HG03045 (cell line): Measurements from ENCODE around the gene DDO.
"Not testable (repeated sequence)": the region's sequence is repeated elsewhere in the genome, so short reads cannot be mapped to it uniquely, and the experiment has no call there.

Source experiments
- ATAC-seq: cut with Tn5 transposase; IDR thresholded peaks from one replicate; pipeline ENCODE4 v1.9.1; 2021; ENCODE audit warnings: mild to moderate bottlenecking, moderate library complexity; ENCODE audit not compliant: unreplicated experiment

The DDO gene

GRCh38 chr6:110369066-110369465 is 46.3 kb downstream of the DDO start:
- ATAC-seq: no peak

GRCh38 chr6:110368284-110368683 is 47.1 kb downstream of the DDO start:
- ATAC-seq: no peak

GRCh38 chr6:110367825-110368224 is 47.5 kb downstream of the DDO start:
- ATAC-seq: no peak

- no peak for ATAC-seq
Measured at GRCh38 chr6:110366975-110367374, 48.4 kb downstream of the DDO start.

- ATAC-seq: no peak
Measured at GRCh38 chr6:110366256-110366655, 49.1 kb downstream of the DDO start.

GRCh38 chr6:110364364-110365105 is 50.8 kb downstream of the DDO start:
- ATAC-seq: no peak

GRCh38 chr6:110363748-110364147 is 51.6 kb downstream of the DDO start:
- no peak for ATAC-seq

GRCh38 chr6:110360676-110361075 is 54.7 kb downstream of the DDO start:
- no peak for ATAC-seq

GRCh38 chr6:110359556-110359955 is 55.8 kb downstream of the DDO start:
- no peak for ATAC-seq

- ATAC-seq: no peak
Measured at GRCh38 chr6:110358553-110359160, 56.7 kb downstream of the DDO start.

- no peak for ATAC-seq
Measured at GRCh38 chr6:110357664-110358552, 57.5 kb downstream of the DDO start, which contains the start of gene METTL24. METTL24 (minus strand) TSS chr6:110358349; CDS start chr6:110358272, 77 bp downstream.

- no peak for ATAC-seq
Measured at GRCh38 chr6:110357298-110357663, 58.1 kb downstream of the DDO start.

- ATAC-seq: no peak
Measured at GRCh38 chr6:110356778-110357177, 58.6 kb downstream of the DDO start.

GRCh38 chr6:110355727-110356126 is 59.6 kb downstream of the DDO start:
- no peak for ATAC-seq

- no peak for ATAC-seq
Measured at GRCh38 chr6:110355022-110355421, 60.4 kb downstream of the DDO start.

GRCh38 chr6:110354153-110354552 is 61.2 kb downstream of the DDO start:
- no peak for ATAC-seq

- no peak for ATAC-seq
Measured at GRCh38 chr6:110353457-110354001, 61.8 kb downstream of the DDO start.

- no peak for ATAC-seq
Measured at GRCh38 chr6:110352563-110353262, 62.7 kb downstream of the DDO start.

GRCh38 chr6:110351986-110352385 is 63.4 kb downstream of the DDO start:
- ATAC-seq: no peak

GRCh38 chr6:110351546-110351945 is 63.8 kb downstream of the DDO start:
- ATAC-seq: no peak

- not testable (repeated sequence) for ATAC-seq
Measured at GRCh38 chr6:110350593-110350992, 64.8 kb downstream of the DDO start.
